Measurements from ENCODE around the gene EIF2B2. TPM values are rescaled to one million over a fixed set of nuclear protein-coding genes. Genes with fewer than 3 reads are reported as not detected.

The EIF2B2 gene
- total RNA-seq, 1 donor from 2014 or later, result 38.4 TPM

DNA sequence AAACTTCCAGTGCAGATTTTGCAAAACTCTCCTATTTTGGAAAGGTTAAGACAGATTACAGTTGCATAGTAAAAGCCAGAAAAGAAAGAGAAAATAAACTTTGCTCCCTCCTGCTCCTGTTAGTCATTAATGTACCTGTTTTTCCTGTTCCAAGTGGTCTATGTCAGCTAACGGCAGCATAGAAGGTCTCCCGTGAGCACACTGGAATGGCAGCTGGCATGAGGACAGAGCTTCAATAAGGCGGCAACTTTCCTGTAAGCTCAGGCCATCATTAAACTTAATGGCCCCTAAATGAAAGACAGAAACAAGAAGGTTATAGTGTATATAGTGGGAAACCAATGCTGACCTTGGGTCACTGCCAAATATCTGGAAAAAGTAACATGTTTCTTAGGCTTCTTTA, 16.0 kb downstream of the EIF2B2 start:
- Mint-ChIP-seq H3K36me3 (ENCODE audit: low read depth) (peaks cover 31% of the 10 kb centered on the region), H3K27me3 (ENCODE audit: low read depth) (no peaks in the 10 kb centered on the region), H3K9me3 (ENCODE audit: low read depth) (no peaks in the 10 kb centered on the region), H3K27ac (ENCODE audit: unreplicated experiment) (no peak overlapping the region), H3K4me1 (ENCODE audit: low read depth) (no peaks in the 10 kb centered on the region), H3K4me3 (ENCODE audit: unreplicated experiment) (no peak overlapping the region)
- DNase-seq (ENCODE audit: low spot score), result no peak
- TF ChIP-seq, protein P1, sequence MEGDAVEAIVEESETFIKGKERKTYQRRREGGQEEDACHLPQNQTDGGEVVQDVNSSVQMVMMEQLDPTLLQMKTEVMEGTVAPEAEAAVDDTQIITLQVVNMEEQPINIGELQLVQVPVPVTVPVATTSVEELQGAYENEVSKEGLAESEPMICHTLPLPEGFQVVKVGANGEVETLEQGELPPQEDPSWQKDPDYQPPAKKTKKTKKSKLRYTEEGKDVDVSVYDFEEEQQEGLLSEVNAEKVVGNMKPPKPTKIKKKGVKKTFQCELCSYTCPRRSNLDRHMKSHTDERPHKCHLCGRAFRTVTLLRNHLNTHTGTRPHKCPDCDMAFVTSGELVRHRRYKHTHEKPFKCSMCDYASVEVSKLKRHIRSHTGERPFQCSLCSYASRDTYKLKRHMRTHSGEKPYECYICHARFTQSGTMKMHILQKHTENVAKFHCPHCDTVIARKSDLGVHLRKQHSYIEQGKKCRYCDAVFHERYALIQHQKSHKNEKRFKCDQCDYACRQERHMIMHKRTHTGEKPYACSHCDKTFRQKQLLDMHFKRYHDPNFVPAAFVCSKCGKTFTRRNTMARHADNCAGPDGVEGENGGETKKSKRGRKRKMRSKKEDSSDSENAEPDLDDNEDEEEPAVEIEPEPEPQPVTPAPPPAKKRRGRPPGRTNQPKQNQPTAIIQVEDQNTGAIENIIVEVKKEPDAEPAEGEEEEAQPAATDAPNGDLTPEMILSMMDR (IDR thresholded peaks at IDR 0.05), result no peak

DNA sequence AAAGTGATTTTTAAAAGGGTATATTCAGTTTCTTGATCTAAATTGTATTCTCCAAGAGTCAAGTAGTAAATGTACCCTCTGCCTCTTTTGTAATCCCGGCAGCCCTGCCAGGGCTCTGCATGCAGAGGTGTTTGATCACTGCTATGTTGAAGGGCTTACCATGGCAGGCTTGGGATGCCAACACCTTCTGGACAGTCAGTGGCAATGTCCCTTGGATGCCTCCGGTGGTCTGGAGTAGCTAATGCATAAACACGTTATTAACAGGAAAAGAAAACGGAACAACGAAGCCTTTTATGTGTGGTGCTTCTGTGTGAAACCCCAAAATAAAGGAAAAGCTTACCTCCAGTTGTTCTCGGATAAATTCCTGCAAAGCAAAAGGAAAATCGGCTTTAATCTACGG, 19.9 kb downstream of the EIF2B2 start:
- H3K36me3 Mint-ChIP-seq (ENCODE audit: low read depth), result peaks cover 25% of the 10 kb centered on the region
- H3K27ac Mint-ChIP-seq (ENCODE audit: unreplicated experiment), result no peak overlapping the region
- no peaks in the 10 kb centered on the region for H3K9me3 Mint-ChIP-seq (ENCODE audit: low read depth)
- DNase-seq (ENCODE audit: low spot score), result no peak
- no peaks in the 10 kb centered on the region for H3K27me3 Mint-ChIP-seq (ENCODE audit: low read depth)
- no peak overlapping the region for H3K4me3 Mint-ChIP-seq (ENCODE audit: unreplicated experiment)
- H3K4me1 Mint-ChIP-seq (ENCODE audit: low read depth), result no peaks in the 10 kb centered on the region
- TF ChIP-seq, protein P1 (IDR thresholded peaks at IDR 0.05), result peak; percentile 64

DNA sequence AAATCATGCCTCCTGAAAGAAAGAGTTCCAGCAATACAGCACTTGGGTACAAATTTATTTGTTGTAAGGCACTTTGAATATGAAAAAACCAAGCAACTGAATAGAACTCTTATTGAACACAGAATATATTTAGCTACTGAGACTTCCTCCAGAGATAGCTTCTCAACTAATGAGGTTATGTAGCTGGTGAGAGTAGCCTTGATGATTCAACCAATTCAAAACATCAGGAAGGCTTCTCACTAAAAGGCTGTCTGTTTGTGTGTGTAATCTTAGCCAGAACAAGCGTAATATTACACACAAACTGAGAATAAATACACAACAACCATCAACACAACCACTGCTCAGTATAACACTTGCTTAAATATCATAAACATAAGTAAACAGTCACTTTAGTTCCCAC, 20.4 kb downstream of the EIF2B2 start:
- H3K4me3 Mint-ChIP-seq (ENCODE audit: unreplicated experiment), result no peak overlapping the region
- H3K27ac Mint-ChIP-seq (ENCODE audit: unreplicated experiment), result no peak overlapping the region
- no peaks in the 10 kb centered on the region for H3K4me1 Mint-ChIP-seq (ENCODE audit: low read depth)
- peaks cover 27% of the 10 kb centered on the region for H3K36me3 Mint-ChIP-seq (ENCODE audit: low read depth)
- H3K9me3 Mint-ChIP-seq (ENCODE audit: low read depth), result no peaks in the 10 kb centered on the region
- no peak for DNase-seq (ENCODE audit: low spot score)
- H3K27me3 Mint-ChIP-seq (ENCODE audit: low read depth), result no peaks in the 10 kb centered on the region
- TF ChIP-seq, protein P1 (IDR thresholded peaks at IDR 0.05), result no peak

DNA sequence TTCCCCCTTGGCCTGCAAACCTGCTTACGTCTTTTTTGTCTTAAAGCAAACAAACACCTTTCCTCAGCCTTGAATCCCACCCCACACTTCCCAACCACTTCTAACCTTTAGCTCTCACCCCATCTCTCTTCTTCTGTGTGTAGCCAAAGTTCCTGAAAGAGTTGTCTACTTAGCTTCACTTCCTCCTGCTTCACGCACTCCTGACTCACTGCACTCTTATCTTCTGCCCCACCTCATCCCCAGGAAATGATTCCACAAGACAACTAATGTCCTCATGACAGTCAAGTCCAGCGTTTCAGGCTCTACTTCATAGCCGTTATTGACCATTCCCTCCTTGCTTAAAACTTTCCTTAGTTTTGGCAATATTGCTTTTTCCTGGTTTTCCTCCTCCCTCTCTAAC, 22.4 kb downstream of the EIF2B2 start:
- TF ChIP-seq, protein P1 (IDR thresholded peaks at IDR 0.05), result no peak
- Mint-ChIP-seq H3K27me3 (ENCODE audit: low read depth) (no peaks in the 10 kb centered on the region), H3K9me3 (ENCODE audit: low read depth) (no peaks in the 10 kb centered on the region), H3K36me3 (ENCODE audit: low read depth) (peaks cover 25% of the 10 kb centered on the region), H3K4me3 (ENCODE audit: unreplicated experiment) (no peak overlapping the region), H3K27ac (ENCODE audit: unreplicated experiment) (no peak overlapping the region), H3K4me1 (ENCODE audit: low read depth) (no peaks in the 10 kb centered on the region)
- DNase-seq (ENCODE audit: low spot score), result no peak

DNA sequence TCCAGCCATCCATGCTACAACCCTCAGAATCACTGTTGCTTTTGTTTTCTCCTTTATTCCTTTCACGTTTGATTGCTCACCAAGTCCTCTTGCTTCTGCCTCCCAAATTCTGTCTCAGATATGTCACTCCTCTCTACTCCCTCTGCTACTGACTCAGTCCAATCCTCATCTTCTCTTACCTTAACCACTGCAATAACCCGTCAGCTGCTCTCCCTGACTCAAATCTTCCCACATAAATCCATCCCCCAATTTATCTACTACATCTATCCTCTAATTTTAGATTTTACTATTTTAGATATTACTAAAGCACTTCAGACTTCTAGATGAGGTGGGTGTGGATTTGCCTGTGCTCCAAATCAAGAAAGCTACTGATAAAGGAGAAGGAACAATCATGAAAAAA, 23.2 kb downstream of the EIF2B2 start:
- TF ChIP-seq, protein P1 (IDR thresholded peaks at IDR 0.05), result no peak
- Mint-ChIP-seq H3K4me3 (ENCODE audit: unreplicated experiment) (no peak overlapping the region), H3K9me3 (ENCODE audit: low read depth) (no peaks in the 10 kb centered on the region), H3K27me3 (ENCODE audit: low read depth) (no peaks in the 10 kb centered on the region), H3K27ac (ENCODE audit: unreplicated experiment) (no peak overlapping the region), H3K36me3 (ENCODE audit: low read depth) (peaks cover 30% of the 10 kb centered on the region), H3K4me1 (ENCODE audit: low read depth) (no peaks in the 10 kb centered on the region)
- no peak for DNase-seq (ENCODE audit: low spot score)
